GM10248 (cell line): Measurements from ENCODE around the gene TAGLN2.

Experiments
- CTCF ChIA-PET: fragments of 300-600 bp; sonication (Branson Sonifier 250); formaldehyde crosslinking; extraction: SDS; loops from one replicate; lab custom pipeline; 2021; ENCODE audit warnings: antibody characterized with exemption; lab: Yijun Ruan, JAX
- POLR2A ChIA-PET: fragments of 350-650 bp; sonication (Branson Sonifier 250); formaldehyde crosslinking; extraction: SDS; loops from one replicate; lab custom pipeline; 2020; ENCODE audit warnings: antibody characterized with exemption; lab: Yijun Ruan, JAX
- DNase-seq: peaks from one replicate; pipeline ENCODE4 v3.0.0; 2012; ENCODE audit errors: extremely low spot score
- TF ChIP-seq, protein P1 (sequence below): IDR thresholded peaks from 2 replicates; pipeline ENCODE4 v1.5.1; 2012; ENCODE audit warnings: mild to moderate bottlenecking, low read depth; ENCODE audit errors: extremely low read depth, missing control alignments, control extremely low read depth

The TAGLN2 gene

DNA sequence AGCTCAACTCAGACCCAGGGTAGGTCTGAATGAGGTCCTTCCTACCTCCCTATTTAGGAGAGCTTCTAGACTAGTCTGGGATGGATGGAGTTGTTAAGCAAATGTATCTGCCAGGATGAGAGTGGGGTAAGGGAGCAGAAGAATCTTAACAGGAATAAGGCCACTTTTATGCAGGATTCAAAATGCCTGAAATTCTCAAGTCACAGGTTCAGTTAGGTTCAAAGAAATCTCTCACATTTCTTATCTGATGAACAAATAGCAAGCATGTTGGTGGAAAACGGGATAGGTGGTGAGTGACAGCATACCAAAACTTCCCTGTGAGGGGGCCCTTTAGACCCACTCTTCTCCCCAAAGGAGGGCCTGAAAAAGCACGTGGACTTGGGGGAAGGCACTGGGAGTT lies 25.7 kb upstream of the TAGLN2 start:
- CTCF ChIA-PET, result interaction anchor here (1.0 to 2.1 kb wide), 3 partner anchors 12 to 152 kb away, joined by 3 to 5 read pairs (median 3); no protein-coding TSS in a partner anchor
- TF ChIP-seq, protein P1, sequence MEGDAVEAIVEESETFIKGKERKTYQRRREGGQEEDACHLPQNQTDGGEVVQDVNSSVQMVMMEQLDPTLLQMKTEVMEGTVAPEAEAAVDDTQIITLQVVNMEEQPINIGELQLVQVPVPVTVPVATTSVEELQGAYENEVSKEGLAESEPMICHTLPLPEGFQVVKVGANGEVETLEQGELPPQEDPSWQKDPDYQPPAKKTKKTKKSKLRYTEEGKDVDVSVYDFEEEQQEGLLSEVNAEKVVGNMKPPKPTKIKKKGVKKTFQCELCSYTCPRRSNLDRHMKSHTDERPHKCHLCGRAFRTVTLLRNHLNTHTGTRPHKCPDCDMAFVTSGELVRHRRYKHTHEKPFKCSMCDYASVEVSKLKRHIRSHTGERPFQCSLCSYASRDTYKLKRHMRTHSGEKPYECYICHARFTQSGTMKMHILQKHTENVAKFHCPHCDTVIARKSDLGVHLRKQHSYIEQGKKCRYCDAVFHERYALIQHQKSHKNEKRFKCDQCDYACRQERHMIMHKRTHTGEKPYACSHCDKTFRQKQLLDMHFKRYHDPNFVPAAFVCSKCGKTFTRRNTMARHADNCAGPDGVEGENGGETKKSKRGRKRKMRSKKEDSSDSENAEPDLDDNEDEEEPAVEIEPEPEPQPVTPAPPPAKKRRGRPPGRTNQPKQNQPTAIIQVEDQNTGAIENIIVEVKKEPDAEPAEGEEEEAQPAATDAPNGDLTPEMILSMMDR, result no peak
- DNase-seq, result no peak
- POLR2A ChIA-PET, result no interaction called here

DNA sequence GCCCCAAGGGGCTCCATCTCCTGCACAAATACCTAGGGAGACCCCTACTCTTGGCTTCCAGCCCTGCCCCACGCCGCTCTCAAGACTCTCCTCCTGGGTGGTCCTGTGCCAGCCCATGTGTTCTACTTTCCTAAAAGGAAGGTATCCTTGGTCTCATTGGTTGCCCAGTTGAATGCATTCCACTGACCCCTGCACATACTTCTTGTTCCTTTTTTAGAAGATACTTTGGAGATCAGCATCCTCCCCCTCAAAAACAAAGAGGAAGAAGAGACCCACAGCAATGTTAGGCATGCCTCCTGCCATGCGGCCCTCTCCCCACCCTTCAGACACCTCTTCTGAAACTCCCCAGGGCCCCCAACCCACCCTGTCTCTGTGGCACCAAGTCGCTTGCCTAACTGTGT lies 24.7 kb upstream of the TAGLN2 start:
- POLR2A ChIA-PET, result no interaction called here
- CTCF ChIA-PET, result no interaction called here
- no peak for DNase-seq
- TF ChIP-seq, protein P1, result no peak

DNA sequence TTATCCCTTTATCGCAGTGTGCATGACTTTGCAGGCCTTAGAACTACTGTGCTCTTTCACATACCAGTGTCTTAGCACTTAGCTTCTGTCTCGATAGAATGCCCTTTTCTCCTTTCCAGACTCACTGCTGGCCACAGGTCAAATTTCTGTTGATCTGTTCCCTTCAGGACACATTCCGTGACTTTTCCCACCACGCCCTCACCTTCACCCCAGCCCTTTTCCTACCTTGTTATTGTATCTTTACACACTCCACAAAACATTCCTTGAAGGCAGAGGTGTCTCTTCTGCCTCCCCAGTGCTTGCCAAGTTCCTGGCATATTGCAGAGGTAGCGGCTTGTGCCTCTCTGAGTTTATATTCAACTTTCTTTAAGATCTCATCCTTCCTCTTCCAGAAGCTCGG lies 23.8 kb upstream of the TAGLN2 start:
- TF ChIP-seq, protein P1, result no peak
- no peak for DNase-seq
- ChIA-PET CTCF (no interaction called here), POLR2A (no interaction called here)

DNA sequence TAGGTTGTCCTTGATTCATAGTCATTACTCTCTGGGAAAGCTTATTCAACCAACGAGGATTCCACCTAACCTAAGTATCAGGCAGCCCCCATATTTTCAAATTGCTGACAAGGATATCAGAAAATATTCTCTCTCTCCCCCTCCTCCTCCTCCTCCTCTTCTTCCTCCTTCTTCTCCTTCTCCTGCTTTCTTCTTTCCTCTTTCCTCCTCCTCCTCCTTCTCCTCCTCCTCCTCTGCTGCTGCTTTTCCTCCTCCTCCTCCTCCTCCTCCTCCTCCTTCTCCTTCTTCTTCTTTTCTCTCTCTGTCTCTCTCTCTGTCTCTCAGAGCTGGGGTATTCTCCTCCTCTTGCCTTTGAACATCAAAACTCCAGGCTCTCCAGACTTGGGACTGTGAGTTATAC lies 22.6 kb upstream of the TAGLN2 start:
- DNase-seq, result no peak
- ChIA-PET POLR2A (no interaction called here), CTCF (interaction anchor here (1.5 kb wide), 1 partner anchor 60 kb away, joined by 4 read pairs; no protein-coding TSS in a partner anchor)
- TF ChIP-seq, protein P1, result no peak

DNA sequence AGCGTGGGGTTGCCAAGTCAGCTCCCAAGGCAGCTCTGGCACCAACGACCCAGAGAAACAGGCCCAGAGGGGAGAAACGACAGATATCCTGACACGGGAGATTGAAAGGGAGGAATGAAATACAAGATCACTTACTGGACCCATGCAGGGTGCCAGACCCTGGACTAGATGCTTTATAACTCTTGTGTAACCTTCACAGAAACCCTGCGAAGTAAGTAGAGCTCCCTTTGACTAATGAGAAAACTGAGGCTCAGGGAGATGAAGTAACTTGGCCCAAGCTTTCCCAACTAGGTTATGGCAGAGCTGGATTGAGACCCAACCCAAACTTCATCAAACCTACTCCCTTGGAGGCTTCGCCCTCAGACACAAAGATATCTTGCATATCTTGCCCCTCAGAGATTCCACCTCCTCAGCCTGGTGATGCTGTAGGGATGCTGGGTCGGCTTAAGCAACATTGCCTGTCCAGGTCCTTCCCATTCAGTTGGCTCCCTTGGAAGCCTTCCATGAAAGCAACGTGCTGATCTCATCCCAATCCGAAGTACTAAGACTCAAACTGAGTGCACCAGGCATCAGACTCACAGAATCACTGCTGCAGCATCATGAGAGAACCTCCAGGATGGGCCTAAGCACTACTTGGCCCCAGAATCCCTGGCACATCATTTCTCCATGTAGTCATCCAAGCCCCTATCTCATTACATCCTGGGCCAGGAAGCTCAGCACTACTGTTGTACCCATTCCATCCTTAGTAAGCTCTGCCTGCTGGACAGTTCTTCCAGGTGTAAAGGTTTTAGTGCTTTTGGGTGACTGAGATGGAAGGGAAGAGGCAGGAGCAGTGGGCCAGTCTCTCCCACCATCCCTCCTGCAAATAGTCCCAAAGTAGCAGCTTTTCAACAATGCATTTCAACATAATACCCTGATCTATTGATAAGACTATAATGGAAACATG lies 21.2 kb upstream of the TAGLN2 start:
- ChIA-PET CTCF (interaction anchor here (0.8 to 1.9 kb wide), 9 partner anchors 11 to 164 kb away, joined by 3 to 15 read pairs (median 5); no protein-coding TSS in a partner anchor), POLR2A (no interaction called here)
- TF ChIP-seq, protein P1, result no peak
- no peak for DNase-seq

DNA sequence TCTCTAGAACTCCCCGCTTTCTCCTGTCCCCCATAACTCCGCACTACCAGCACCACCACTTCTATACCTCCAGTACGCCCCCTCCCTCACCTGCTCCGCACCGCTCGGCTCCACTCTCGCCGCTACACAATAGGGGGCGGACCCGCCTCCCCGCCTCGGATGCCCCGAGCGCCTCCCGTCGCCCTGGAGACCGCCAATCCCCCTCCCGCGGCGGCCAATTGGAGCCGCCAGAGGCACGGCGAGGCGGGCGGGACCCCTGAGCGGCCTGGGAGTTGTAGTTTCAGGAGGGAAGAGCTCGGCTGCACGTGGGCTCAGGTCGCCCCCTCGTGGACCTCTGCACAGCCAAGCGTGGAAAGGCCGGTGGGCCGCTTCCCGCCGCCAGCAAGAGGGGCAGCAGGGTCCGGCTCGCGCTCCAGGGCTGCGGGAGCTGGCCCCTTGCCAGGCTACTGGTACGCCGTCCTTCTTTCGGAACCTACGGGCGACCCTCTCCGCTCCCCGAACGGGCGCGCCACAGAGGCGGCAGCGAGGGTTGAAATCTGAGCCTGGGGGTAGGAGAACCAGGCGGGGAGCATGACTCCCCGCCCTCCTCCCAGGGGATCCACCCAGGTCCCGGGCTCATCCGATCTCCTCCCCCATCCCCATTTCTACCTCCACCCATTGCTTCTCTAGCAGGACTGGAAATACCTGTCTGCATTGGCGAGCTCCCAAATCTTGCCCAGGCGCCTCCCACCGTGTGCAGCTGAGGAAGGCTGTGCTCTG lies 20.4 kb upstream of the TAGLN2 start, which contains the start of gene IGSF9:
Gene IGSF9, minus strand, starts transcription at position 131 of the 759 bp plus-strand sequence. CDS start 2,159 bp downstream, outside the sequence.
- DNase-seq, result peak; percentile 61
- ChIA-PET CTCF (interaction anchor here (0.8 to 1.9 kb wide), 7 partner anchors 10 to 163 kb away, joined by 3 to 15 read pairs (median 6); no protein-coding TSS in a partner anchor), POLR2A (no interaction called here)
- TF ChIP-seq, protein P1, result peak; percentile 39
